ENCODE results near the gene CYB5A. TPM values are rescaled to one million over a fixed set of nuclear protein-coding genes. Genes with fewer than 3 reads are reported as not detected.

Gene CYB5A
- total RNA-seq, 8 experiments from 2014 or later = 26.4 to 63.6 (median 35.5) TPM

DNA sequence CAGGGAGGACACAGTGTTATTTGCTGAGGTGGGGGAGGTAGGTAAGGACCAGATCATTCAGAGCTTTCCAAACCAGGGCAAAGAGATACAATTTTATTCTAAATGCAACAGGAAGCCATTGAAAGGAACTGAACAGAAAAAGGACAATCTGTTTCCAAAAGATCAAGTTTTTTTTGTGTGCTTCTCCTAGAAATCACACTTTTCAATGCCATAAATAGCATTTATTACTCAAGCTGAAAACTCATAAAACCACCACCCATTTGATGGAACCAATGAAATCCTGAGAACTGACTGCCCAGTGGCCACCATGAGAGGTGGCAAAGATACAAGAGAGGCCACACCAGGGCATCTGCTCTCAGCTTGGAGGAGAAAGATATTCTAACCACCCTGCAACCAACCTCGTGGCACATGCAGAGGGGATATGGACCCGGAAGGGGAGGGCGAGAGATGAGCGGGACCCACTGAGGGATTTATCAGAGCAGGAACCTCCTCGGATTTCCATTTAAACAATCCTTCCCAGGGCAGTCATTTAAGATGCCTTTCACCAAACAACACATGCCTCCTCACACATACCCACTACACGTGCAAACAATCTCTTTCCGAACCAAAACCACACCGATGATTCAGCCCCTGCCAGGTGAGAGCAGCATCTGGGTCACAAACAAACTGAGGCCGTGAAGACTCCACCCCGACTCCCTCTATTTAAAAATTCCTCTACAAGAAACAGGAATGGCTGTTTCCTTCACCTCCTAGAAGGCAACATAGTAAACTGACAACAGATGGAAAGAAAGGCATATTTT, 8.8 kb downstream of the CYB5A start:
- peaks cover 18 to 27% of the 10 kb centered on the region in 2 donors for H3K4me1 ChIP-seq (replicated peaks in 1 of 2)
- 49 to 97% (median 72%) methylated on average over 2 to 9 of the region's 10 CpGs; no CpG with 5 or more reads in 3 of the 10 experiments for WGBS, 10 experiments
- no peak for ATAC-seq (replicated peaks in 6 of 8)
- H3K4me3 ChIP-seq = no peak overlapping the region
- H3K27ac ChIP-seq = no peak overlapping the region
- in situ Hi-C loops (cut with MboI; ENCODE audit: low pct_unique_long_range_greater_than_20kb in 2 of 9, low sequenced_read_pairs in 9 of 9, unreplicated experiment in 9 of 9) = no loop called here

- H3K4me3 ChIP-seq = no peak overlapping the region
- WGBS, 10 experiments = 52 to 80% (median 67%) methylated on average over 2 to 9 of the region's 12 CpGs; no CpG with 5 or more reads in 3 of the 10 experiments
- no peak overlapping the region for H3K27ac ChIP-seq
- peaks cover 18 to 27% of the 10 kb centered on the region in 2 donors for H3K4me1 ChIP-seq (replicated peaks in 1 of 2)
- in situ Hi-C loops (cut with MboI; ENCODE audit: low pct_unique_long_range_greater_than_20kb in 2 of 9, low sequenced_read_pairs in 9 of 9, unreplicated experiment in 9 of 9) = no loop called here
- ATAC-seq (replicated peaks in 6 of 8) = peak in 2 of 8 experiments; percentile 22 to 33
These were observed 9.6 kb downstream of the CYB5A start for GRCh38 chr18:74281980-74282754.

- no peak overlapping the region for H3K27ac ChIP-seq
- in situ Hi-C loops (cut with MboI; ENCODE audit: low pct_unique_long_range_greater_than_20kb in 2 of 9, low sequenced_read_pairs in 9 of 9, unreplicated experiment in 9 of 9) = no loop called here
- H3K4me1 ChIP-seq (replicated peaks in 1 of 2) = peaks cover 18 to 27% of the 10 kb centered on the region in 2 donors
- 14 to 60% (median 40%) methylated on average over 1 to 2 of the region's 4 CpGs; no CpG with 5 or more reads in 5 of the 10 experiments for WGBS, 10 experiments
- ATAC-seq (replicated peaks in 6 of 8) = peak in 6 of 8 experiments; percentile 7 to 60 (median 42)
- H3K4me3 ChIP-seq = no peak overlapping the region
These were observed 10.5 kb downstream of the CYB5A start for GRCh38 chr18:74281011-74281979.

DNA sequence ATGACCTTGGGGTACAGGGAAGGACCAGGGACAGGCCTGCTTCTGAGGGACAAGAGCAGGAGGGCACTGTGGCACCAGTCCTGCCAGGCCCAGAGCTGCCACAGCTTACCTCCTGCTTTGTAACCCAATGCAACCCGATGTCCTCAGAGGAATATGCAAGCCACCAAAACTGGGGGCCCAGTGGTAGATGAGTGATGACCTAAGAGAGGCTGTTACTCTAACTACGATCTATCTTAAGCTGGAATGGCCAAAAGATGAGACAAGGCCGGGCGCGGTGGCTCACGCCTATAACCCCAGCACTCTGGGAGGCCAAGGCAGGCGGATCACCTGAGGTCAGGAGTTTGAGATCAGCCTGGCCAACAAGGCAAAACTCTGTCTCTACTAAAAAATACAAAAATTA, 12.8 kb downstream of the CYB5A start:
- in situ Hi-C loops (cut with MboI; ENCODE audit: low pct_unique_long_range_greater_than_20kb in 2 of 9, low sequenced_read_pairs in 9 of 9, unreplicated experiment in 9 of 9) = no loop called here
- no peak overlapping the region for H3K27ac ChIP-seq
- no peak overlapping the region for H3K4me3 ChIP-seq
- WGBS, 10 experiments = 65 to 94% (median 89%) methylated on average over 2 to 5 of the region's 7 CpGs; no CpG with 5 or more reads in 4 of the 10 experiments
- H3K4me1 ChIP-seq (replicated peaks in 1 of 2) = peaks cover 11 to 20% of the 10 kb centered on the region in 2 donors
- no peak for ATAC-seq (replicated peaks in 6 of 8)

GRCh38 chr18:74278058-74278457, 13.7 kb downstream of the CYB5A start:
- Histone ChIP-seq H3K27ac (no peak overlapping the region), H3K4me3 (no peak overlapping the region), H3K4me1 (replicated peaks in 1 of 2) (peaks cover 12 to 14% of the 10 kb centered on the region in 2 donors)
- no peak for ATAC-seq (replicated peaks in 6 of 8)
- 80 to 100% (median 100%) methylated on average over 1 to 5 of the region's 7 CpGs; no CpG with 5 or more reads in 4 of the 10 experiments for WGBS, 10 experiments
- in situ Hi-C loops (cut with MboI; ENCODE audit: low pct_unique_long_range_greater_than_20kb in 2 of 9, low sequenced_read_pairs in 9 of 9, unreplicated experiment in 9 of 9) = no loop called here

- Histone ChIP-seq H3K27ac (no peak overlapping the region), H3K4me3 (no peak overlapping the region), H3K4me1 (replicated peaks in 1 of 2) (peaks cover 12 to 14% of the 10 kb centered on the region in 2 donors)
- no peak for ATAC-seq (replicated peaks in 6 of 8)
- WGBS, 10 experiments = 60 to 100% (median 87%) methylated on average over 1 to 2 of the region's 2 CpGs; no CpG with 5 or more reads in 4 of the 10 experiments
- in situ Hi-C loops (cut with MboI; ENCODE audit: low pct_unique_long_range_greater_than_20kb in 2 of 9, low sequenced_read_pairs in 9 of 9, unreplicated experiment in 9 of 9) = no loop called here
These were observed 14.5 kb downstream of the CYB5A start for GRCh38 chr18:74277296-74277695.

GRCh38 chr18:74276609-74277008, 15.2 kb downstream of the CYB5A start:
- Histone ChIP-seq H3K27ac (no peak overlapping the region), H3K4me3 (no peak overlapping the region), H3K4me1 (replicated peaks in 1 of 2) (peaks cover 12 to 14% of the 10 kb centered on the region in 2 donors)
- ATAC-seq (replicated peaks in 6 of 8) = no peak
- in situ Hi-C loops (cut with MboI; ENCODE audit: low pct_unique_long_range_greater_than_20kb in 2 of 9, low sequenced_read_pairs in 9 of 9, unreplicated experiment in 9 of 9) = no loop called here
- WGBS, 10 experiments = 56 to 100% (median 93%) methylated on average over 1 to 10 of the region's 10 CpGs; no CpG with 5 or more reads in 3 of the 10 experiments

DNA sequence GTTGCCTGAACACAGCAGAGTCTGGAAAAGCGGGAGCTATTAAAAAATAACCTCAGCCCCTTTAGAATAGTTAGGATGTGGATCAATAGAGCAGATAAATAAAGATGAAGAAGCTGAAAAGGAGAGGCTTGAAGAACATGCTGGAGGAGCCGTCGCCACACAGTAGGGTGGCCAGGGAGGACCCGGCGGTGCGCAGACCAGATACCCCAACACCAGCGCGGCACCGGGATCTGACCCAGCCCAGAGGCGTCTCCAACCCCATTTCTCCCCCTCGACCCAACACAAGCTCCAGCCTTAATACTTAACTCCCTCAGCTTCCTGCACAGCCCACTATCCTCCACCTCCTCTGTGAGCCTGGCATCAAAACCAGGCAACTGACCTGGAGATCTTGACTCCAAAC, 16.0 kb downstream of the CYB5A start:
- in situ Hi-C loops (cut with MboI; ENCODE audit: low pct_unique_long_range_greater_than_20kb in 2 of 9, low sequenced_read_pairs in 9 of 9, unreplicated experiment in 9 of 9) = no loop called here
- no peak overlapping the region for H3K27ac ChIP-seq
- ATAC-seq (replicated peaks in 6 of 8) = no peak
- H3K4me3 ChIP-seq = no peak overlapping the region
- H3K4me1 ChIP-seq (replicated peaks in 1 of 2) = peaks cover 4 to 5% of the 10 kb centered on the region in 2 donors
- WGBS, 10 experiments = 60 to 94% (median 73%) methylated on average over 1 to 11 of the region's 11 CpGs; no CpG with 5 or more reads in 4 of the 10 experiments

- in situ Hi-C loops (cut with MboI; ENCODE audit: low pct_unique_long_range_greater_than_20kb in 2 of 9, low sequenced_read_pairs in 9 of 9, unreplicated experiment in 9 of 9) = no loop called here
- WGBS, 10 experiments = 61 to 100% (median 89%) methylated on average over 2 to 4 of the region's 4 CpGs; no CpG with 5 or more reads in 1 of the 10 experiments
- no peak overlapping the region for H3K4me3 ChIP-seq
- H3K4me1 ChIP-seq (replicated peaks in 1 of 2) = peaks cover 4% of the 10 kb centered on the region in 2 donors
- H3K27ac ChIP-seq = no peak overlapping the region
- ATAC-seq (replicated peaks in 6 of 8) = no peak
These were observed 17.1 kb downstream of the CYB5A start for GRCh38 chr18:74274700-74275099.

DNA sequence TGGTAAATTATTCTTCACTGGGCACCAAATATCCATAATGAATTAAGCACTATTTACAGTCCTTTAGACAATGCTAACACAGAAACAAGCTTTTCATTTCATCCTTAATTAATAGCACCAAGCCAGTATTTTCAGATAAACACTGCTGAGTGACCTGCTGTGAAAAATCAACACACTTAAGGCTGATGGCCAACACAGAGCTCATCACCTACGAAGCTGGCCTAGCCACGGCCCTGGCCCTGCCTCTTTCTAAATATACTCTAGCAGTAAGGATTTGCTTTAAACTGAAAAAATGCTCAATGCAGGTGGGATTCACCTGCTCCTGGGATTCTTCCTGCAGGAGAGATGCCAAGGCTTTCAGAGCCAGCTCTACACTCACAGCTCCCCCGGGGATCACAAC, 18.4 kb downstream of the CYB5A start:
- ATAC-seq (replicated peaks in 6 of 8) = no peak
- WGBS, 10 experiments = 71 to 100% (median 98%) methylated on average over 1 to 3 of the region's 3 CpGs; no CpG with 5 or more reads in 2 of the 10 experiments
- Histone ChIP-seq H3K4me3 (no peak overlapping the region), H3K27ac (no peak overlapping the region), H3K4me1 (replicated peaks in 1 of 2) (peaks cover 4% of the 10 kb centered on the region in 2 donors)
- in situ Hi-C loops (cut with MboI; ENCODE audit: low pct_unique_long_range_greater_than_20kb in 2 of 9, low sequenced_read_pairs in 9 of 9, unreplicated experiment in 9 of 9) = no loop called here

GRCh38 chr18:74271635-74272034, 20.1 kb downstream of the CYB5A start:
- no peak overlapping the region for H3K27ac ChIP-seq
- peaks cover 4% of the 10 kb centered on the region in 2 donors for H3K4me1 ChIP-seq (replicated peaks in 1 of 2)
- WGBS, 10 experiments = 33 to 100% (median 91%) methylated on average over 1 to 3 of the region's 3 CpGs; no CpG with 5 or more reads in 4 of the 10 experiments
- in situ Hi-C loops (cut with MboI; ENCODE audit: low pct_unique_long_range_greater_than_20kb in 2 of 9, low sequenced_read_pairs in 9 of 9, unreplicated experiment in 9 of 9) = no loop called here
- ATAC-seq (replicated peaks in 6 of 8) = no peak
- no peak overlapping the region for H3K4me3 ChIP-seq

DNA sequence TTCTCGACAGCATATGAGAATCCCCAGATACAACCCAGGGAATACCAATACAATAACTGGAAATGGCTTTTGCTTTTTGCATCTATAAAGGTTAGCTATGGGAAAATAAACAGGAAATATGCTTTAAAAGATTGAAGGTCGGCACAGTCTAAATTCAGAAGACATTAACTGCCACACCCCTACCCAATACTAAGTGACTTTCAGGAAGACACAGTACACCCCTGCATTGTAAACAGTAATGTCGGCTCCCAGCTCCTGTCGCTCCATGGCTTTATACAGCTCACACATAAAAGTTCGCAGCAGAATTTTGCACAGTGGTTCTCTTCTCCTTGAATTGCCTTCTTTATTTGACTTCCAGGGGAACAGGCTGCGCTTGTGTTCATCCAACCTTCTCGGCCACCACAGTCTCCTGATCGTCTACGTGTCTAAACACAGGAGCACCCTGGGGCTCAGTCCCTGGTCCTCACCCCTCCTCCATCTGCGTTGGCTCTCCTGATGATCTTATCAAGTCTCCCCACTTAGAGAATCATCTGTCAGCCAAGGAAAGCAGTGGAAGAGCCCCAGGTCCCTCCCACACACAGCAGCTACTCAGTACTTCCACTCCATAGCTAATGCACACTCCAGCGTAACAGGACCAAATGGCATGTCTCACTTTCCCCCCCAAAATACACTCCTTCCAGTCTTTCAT, 22.7 kb downstream of the CYB5A start:
- H3K4me3 ChIP-seq = no peak overlapping the region
- in situ Hi-C loops (cut with MboI; ENCODE audit: low pct_unique_long_range_greater_than_20kb in 2 of 9, low sequenced_read_pairs in 9 of 9, unreplicated experiment in 9 of 9) = no loop called here
- ATAC-seq (replicated peaks in 6 of 8) = no peak
- H3K4me1 ChIP-seq (replicated peaks in 1 of 2) = peaks cover 0 to 4% of the 10 kb centered on the region in 2 donors
- H3K27ac ChIP-seq = no peak overlapping the region
- WGBS, 10 experiments = 52 to 100% (median 90%) methylated on average over 1 to 8 of the region's 11 CpGs; no CpG with 5 or more reads in 1 of the 10 experiments

Data from motor neuron (in vitro differentiated cells).